MCF 10A (cell line): ENCODE measurements around the gene OR2B2. TPM values are rescaled to one million over a fixed set of nuclear protein-coding genes. Genes with fewer than 3 reads are reported as not detected.

Experiments used
- Bru-seq: library from RNA; stranded (reverse); fragments of 400-500 nt; gene quantifications from one replicate; lab custom pipeline; 2021; lab: Mats Ljungman, UMichigan
- BruChase-seq, 2 experiments: library from RNA; stranded (reverse); fragments of 400-500 nt; gene quantifications; one replicate each; lab custom pipeline; 2021; lab: Mats Ljungman, UMichigan
- BruUV-seq: library from RNA; stranded (reverse); fragments of 400-500 nt; replicated peaks from 2 replicates; lab custom pipeline; 2021; lab: Mats Ljungman, UMichigan
- CTCF ChIA-PET: fragments of 300-600 bp; sonication (Branson Sonifier 250); formaldehyde crosslinking; extraction: SDS; loops from one replicate; lab custom pipeline; 2021; ENCODE audit warnings: antibody characterized with exemption, inconsistent platforms; lab: Yijun Ruan, JAX
- POLR2A ChIA-PET: fragments of 300-600, 350-650 bp; sonication (Branson Sonifier 250); formaldehyde crosslinking; extraction: SDS; loops from one replicate; lab custom pipeline; 2020; ENCODE audit warnings: antibody characterized with exemption, inconsistent platforms; lab: Yijun Ruan, JAX
- DNase-seq: peaks from one replicate; pipeline ENCODE4 v3.0.0-alpha.2; 2018; ENCODE audit not compliant: unreplicated experiment
- H3K27ac Mint-ChIP-seq: one replicate; pipeline ENCODE4 v1.8.0; 2022; ENCODE audit warnings: mild to moderate bottlenecking, low read depth, mixed read lengths; ENCODE audit not compliant: unreplicated experiment
- H3K27me3 Mint-ChIP-seq: one replicate; pipeline ENCODE4 v1.8.0; 2022; ENCODE audit warnings: mixed read lengths; ENCODE audit not compliant: insufficient read depth, unreplicated experiment
- H3K36me3 Mint-ChIP-seq: one replicate; pipeline ENCODE4 v1.8.0; 2022; ENCODE audit warnings: mild to moderate bottlenecking, moderate library complexity, mixed read lengths; ENCODE audit not compliant: insufficient read depth, unreplicated experiment
- H3K4me1 Mint-ChIP-seq: one replicate; pipeline ENCODE4 v1.8.0; 2022; ENCODE audit warnings: mixed read lengths; ENCODE audit not compliant: insufficient read depth, unreplicated experiment
- H3K4me3 Mint-ChIP-seq: one replicate; pipeline ENCODE4 v1.8.0; 2022; ENCODE audit warnings: mild to moderate bottlenecking, moderate library complexity, mixed read lengths; ENCODE audit not compliant: unreplicated experiment
- H3K9me3 Mint-ChIP-seq: one replicate; pipeline ENCODE4 v1.8.0; 2022; ENCODE audit warnings: mixed read lengths; ENCODE audit not compliant: unreplicated experiment
- CTCF ChIP-seq: fragments of 200-600 bp; IDR thresholded peaks from one replicate; pipeline ENCODE4 v1.8.0; 2022; ENCODE audit warnings: antibody characterized with exemption, mild to moderate bottlenecking; ENCODE audit not compliant: unreplicated experiment
- intact Hi-C: fragments of 100-400 bp; cut with micrococcal nuclease; formaldehyde crosslinking; loops from 2 replicates; pipeline ENCODE4 v1.14.1; 2022
- long read RNA-seq: library from polyadenylated mRNA; stranded (forward); transcript quantifications from one replicate; pipeline ENCODE4 v2.0.0, GENCODE V29; 2022
- total RNA-seq: library from RNA; stranded (reverse); gene quantifications from 2 replicates; pipeline ENCODE4 v1.2.3, GENCODE V29; 2022

Gene OR2B2
- total RNA-seq (not detected in 2 replicates), Bru-seq, nascent RNA (not detected), BruChase-seq, experiment 1, labeled RNA remaining after a 6-hour chase (not detected), BruChase-seq, experiment 2, labeled RNA remaining after a 2-hour chase (not detected)
- long read RNA-seq, result 0 reads

GRCh38 chr6:27911956-27912446, at the start of gene OR2B2:
TSS of gene OR2B2 (minus strand) at chr6:27912396. CDS start at chr6:27912319, 77 bp downstream.
- DNase-seq, result no peak
- Mint-ChIP-seq H3K9me3 (no peaks in the 10 kb centered on the region), H3K4me3 (no peak within 1 kb of the TSS), H3K27me3 (no peaks in the 10 kb centered on the region), H3K36me3 (no peaks in the 10 kb centered on the region), H3K4me1 (peaks cover 5% of the 10 kb centered on the region), H3K27ac (no peak within 1 kb of the TSS)
- no TSS peak for BruUV-seq
- intact Hi-C loops, result no loop called here
- CTCF ChIA-PET, result interaction anchor here (0.7 kb wide), 1 partner anchor 44 kb away, joined by 4 read pairs; no protein-coding TSS in a partner anchor
- TF ChIP-seq CTCF, result no peak
- POLR2A ChIA-PET, result interaction anchor here (0.5 kb wide), 1 partner anchor 9 kb away, joined by 3 read pairs; no protein-coding TSS in a partner anchor

DNA sequence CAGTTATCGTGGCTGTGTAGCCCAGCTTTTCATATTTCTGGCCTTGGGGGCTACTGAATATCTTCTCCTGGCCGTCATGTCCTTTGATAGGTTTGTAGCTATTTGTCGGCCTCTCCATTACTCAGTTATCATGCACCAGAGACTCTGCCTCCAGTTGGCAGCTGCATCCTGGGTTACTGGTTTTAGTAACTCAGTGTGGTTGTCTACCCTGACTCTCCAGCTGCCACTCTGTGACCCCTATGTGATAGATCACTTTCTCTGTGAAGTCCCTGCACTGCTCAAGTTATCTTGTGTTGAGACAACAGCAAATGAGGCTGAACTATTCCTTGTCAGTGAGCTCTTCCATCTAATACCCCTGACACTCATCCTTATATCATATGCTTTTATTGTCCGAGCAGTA, 45.3 kb upstream of the OR2B2 start:
- intact Hi-C loops, result no loop called here
- DNase-seq, result no peak
- no peak for TF ChIP-seq CTCF
- H3K36me3 Mint-ChIP-seq, result no peaks in the 10 kb centered on the region
- H3K27me3 Mint-ChIP-seq, result peaks cover 59% of the 10 kb centered on the region
- no peaks in the 10 kb centered on the region for H3K4me1 Mint-ChIP-seq
- ChIA-PET CTCF (no interaction called here), POLR2A (interaction anchor here (0.7 to 1.2 kb wide), 2 partner anchors 29 to 152 kb away, joined by 3 to 4 read pairs; no protein-coding TSS in a partner anchor)
- no peaks in the 10 kb centered on the region for H3K9me3 Mint-ChIP-seq
- H3K4me3 Mint-ChIP-seq, result no peak overlapping the region
- no TSS peak for BruUV-seq
- H3K27ac Mint-ChIP-seq, result no peak overlapping the region

GRCh38 chr6:27956941-27957340, 44.7 kb upstream of the OR2B2 start, which contains the start of gene OR2B6:
TSS of gene OR2B6 (plus strand) at chr6:27957241. CDS start at chr6:27957241, 0 bp downstream.
- no peaks in the 10 kb centered on the region for H3K9me3 Mint-ChIP-seq
- no peak for TF ChIP-seq CTCF
- no peak for DNase-seq
- POLR2A ChIA-PET, result interaction anchor here (0.7 kb wide), 1 partner anchor 152 kb away, joined by 3 read pairs; no protein-coding TSS in a partner anchor
- BruUV-seq, result no TSS peak
- H3K27ac Mint-ChIP-seq, result no peak within 1 kb of the TSS
- CTCF ChIA-PET, result no interaction called here
- peaks cover 59% of the 10 kb centered on the region for H3K27me3 Mint-ChIP-seq
- H3K4me3 Mint-ChIP-seq, result no peak within 1 kb of the TSS
- H3K4me1 Mint-ChIP-seq, result no peaks in the 10 kb centered on the region
- no peaks in the 10 kb centered on the region for H3K36me3 Mint-ChIP-seq
- intact Hi-C loops, result no loop called here

GRCh38 chr6:27951040-27951439, 38.8 kb upstream of the OR2B2 start:
- no peak overlapping the region for H3K4me3 Mint-ChIP-seq
- no TSS peak for BruUV-seq
- CTCF ChIA-PET, result no interaction called here
- intact Hi-C loops, result no loop called here
- no peak overlapping the region for H3K27ac Mint-ChIP-seq
- H3K9me3 Mint-ChIP-seq, result no peaks in the 10 kb centered on the region
- POLR2A ChIA-PET, result no interaction called here
- no peak for DNase-seq
- no peak for TF ChIP-seq CTCF
- H3K36me3 Mint-ChIP-seq, result no peaks in the 10 kb centered on the region
- H3K27me3 Mint-ChIP-seq, result peaks cover 53% of the 10 kb centered on the region
- no peaks in the 10 kb centered on the region for H3K4me1 Mint-ChIP-seq
